Chondrocyte (in vitro differentiated cells): ENCODE measurements around the gene SRSF4. TPM values are rescaled to one million over a fixed set of nuclear protein-coding genes. Genes with fewer than 3 reads are reported as not detected.

Source experiments
- DNase-seq: peaks from one replicate; pipeline ENCODE4 v3.0.0; 2021; ENCODE audit warnings: mixed read lengths, low spot score
- H3K27ac Mint-ChIP-seq: one replicate; pipeline ENCODE4 v1.8.0; 2021; ENCODE audit warnings: mild to moderate bottlenecking, moderate library complexity, mixed read lengths; ENCODE audit not compliant: unreplicated experiment
- H3K27me3 Mint-ChIP-seq: 2 replicates; pipeline ENCODE4 v1.8.0; 2021; ENCODE audit warnings: low read depth, mixed read lengths
- H3K36me3 Mint-ChIP-seq: 2 replicates; pipeline ENCODE4 v1.8.0; 2021; ENCODE audit warnings: low read depth, mixed read lengths
- H3K4me1 Mint-ChIP-seq: 2 replicates; pipeline ENCODE4 v1.8.0; 2021; ENCODE audit warnings: low read depth, mild to moderate bottlenecking, mixed read lengths
- H3K4me3 Mint-ChIP-seq: one replicate; pipeline ENCODE4 v1.8.0; 2021; ENCODE audit warnings: mild to moderate bottlenecking, moderate library complexity, mixed read lengths; ENCODE audit not compliant: unreplicated experiment
- H3K9me3 Mint-ChIP-seq: 2 replicates; pipeline ENCODE4 v1.8.0; 2021; ENCODE audit warnings: low read depth, mixed read lengths
- CTCF ChIP-seq: fragments of 200-600 bp; sonication (generic); IDR thresholded peaks from 2 replicates; pipeline ENCODE4 v1.5.0; 2021; ENCODE audit warnings: antibody characterized with exemption, mild to moderate bottlenecking, moderate library complexity
- total RNA-seq: library from RNA; stranded (reverse); gene quantifications from 3 replicates; pipeline ENCODE4 v1.2.1, GENCODE V29; 2021

The SRSF4 gene
- total RNA-seq, 1 donor from 2014 or later: 49.1 TPM

- Mint-ChIP-seq H3K36me3 (peaks cover 2% of the 10 kb centered on the region), H3K9me3 (no peaks in the 10 kb centered on the region), H3K27ac (no peak overlapping the region), H3K4me3 (peak overlapping the region; percentile 22), H3K27me3 (no peaks in the 10 kb centered on the region), H3K4me1 (peaks cover 21% of the 10 kb centered on the region)
- DNase-seq: no peak
- peak; percentile 76 for TF ChIP-seq CTCF
Measured at GRCh38 chr1:29120947-29121485, 60.7 kb downstream of the SRSF4 start.

- H3K27me3 Mint-ChIP-seq: no peaks in the 10 kb centered on the region
- DNase-seq: no peak
- no peak overlapping the region for H3K27ac Mint-ChIP-seq
- peaks cover 15% of the 10 kb centered on the region for H3K4me1 Mint-ChIP-seq
- H3K4me3 Mint-ChIP-seq: no peak overlapping the region
- no peak for TF ChIP-seq CTCF
- peaks cover 2% of the 10 kb centered on the region for H3K36me3 Mint-ChIP-seq
- no peaks in the 10 kb centered on the region for H3K9me3 Mint-ChIP-seq
Measured at GRCh38 chr1:29120367-29120766, 61.3 kb downstream of the SRSF4 start.

- H3K36me3 Mint-ChIP-seq: peaks cover 2% of the 10 kb centered on the region
- peaks cover 11% of the 10 kb centered on the region for H3K4me1 Mint-ChIP-seq
- no peaks in the 10 kb centered on the region for H3K9me3 Mint-ChIP-seq
- H3K27me3 Mint-ChIP-seq: no peaks in the 10 kb centered on the region
- no peak for TF ChIP-seq CTCF
- H3K27ac Mint-ChIP-seq: no peak overlapping the region
- no peak for DNase-seq
- no peak overlapping the region for H3K4me3 Mint-ChIP-seq
Measured at GRCh38 chr1:29119121-29119929, 62.4 kb downstream of the SRSF4 start.

- H3K36me3 Mint-ChIP-seq: peaks cover 2% of the 10 kb centered on the region
- no peak for DNase-seq
- H3K4me3 Mint-ChIP-seq: no peak overlapping the region
- TF ChIP-seq CTCF: peak; percentile 52
- H3K27me3 Mint-ChIP-seq: no peaks in the 10 kb centered on the region
- no peak overlapping the region for H3K27ac Mint-ChIP-seq
- H3K4me1 Mint-ChIP-seq: peaks cover 11% of the 10 kb centered on the region
- no peaks in the 10 kb centered on the region for H3K9me3 Mint-ChIP-seq
Measured at GRCh38 chr1:29117381-29117780, 64.3 kb downstream of the SRSF4 start.

GRCh38 chr1:29114654-29115053 lies 67.0 kb downstream of the SRSF4 start:
- DNase-seq: no peak
- H3K9me3 Mint-ChIP-seq: no peaks in the 10 kb centered on the region
- no peaks in the 10 kb centered on the region for H3K27me3 Mint-ChIP-seq
- H3K36me3 Mint-ChIP-seq: peaks cover 2% of the 10 kb centered on the region
- no peak overlapping the region for H3K27ac Mint-ChIP-seq
- H3K4me3 Mint-ChIP-seq: no peak overlapping the region
- peaks cover 5% of the 10 kb centered on the region for H3K4me1 Mint-ChIP-seq
- no peak for TF ChIP-seq CTCF
